Psoas muscle (tissue), 8 donors: ENCODE measurements around the gene NFS1. TPM values are rescaled to one million over a fixed set of nuclear protein-coding genes. Genes with fewer than 3 reads are reported as not detected.
A peak's percentile ranks its signal among the peaks of the same experiment; 100 is the strongest.

Experiments
- ATAC-seq, 4 donors: fragments of 200-7000 bp; cut with Tn5 transposase; one replicate each; pipeline ENCODE4 v1.9.1; 2020; ENCODE audit warnings: moderate library complexity in 3 of 4, mild to moderate bottlenecking in 2 of 4
- DNase-seq, 2 donors: peaks; one replicate each; pipeline ENCODE4 v3.0.0-alpha.2; 2020
- H3K27ac ChIP-seq: fragments of 200-600 bp; one replicate; pipeline ENCODE4 v1.8.0; 2022
- H3K27me3 ChIP-seq, 3 donors: fragments of 200-600 bp in 1 of 3; one replicate each; pipeline versions ENCODE4 v1.6.1 to v1.8.0; 2013 to 2022; ENCODE audit warnings: low read length in 2 of 3, mild to moderate bottlenecking in 2 of 3, moderate library complexity in 1 of 3; ENCODE audit not compliant: insufficient read depth in 3 of 3
- H3K36me3 ChIP-seq, 2 donors: fragments of 200-600 bp in 1 of 2; one replicate each; pipeline versions ENCODE4 v1.6.1 to v1.8.0; 2013 to 2022; ENCODE audit warnings: low read depth in 1 of 2, mild to moderate bottlenecking in 1 of 2, moderate library complexity in 1 of 2; ENCODE audit not compliant: insufficient read depth in 1 of 2
- H3K4me1 ChIP-seq: fragments of 200-600 bp; one replicate; pipeline ENCODE4 v1.8.0; 2022
- H3K4me3 ChIP-seq: fragments of 200-600 bp; one replicate; pipeline ENCODE4 v1.8.0; 2022; ENCODE audit warnings: mild to moderate bottlenecking
- H3K9me3 ChIP-seq: fragments of 200-600 bp; one replicate; pipeline ENCODE4 v1.8.0; 2022
- CTCF ChIP-seq: fragments of 200-600 bp; IDR thresholded peaks from one replicate; pipeline ENCODE4 v1.8.0; 2022; ENCODE audit warnings: antibody characterized with exemption
- WGBS, 3 donors: extraction: QIAGEN DNeasy Blood & Tissue Kit; methylation state at CpG; one replicate each; pipeline versions ENCODE4 v1.1.6 to v1.1.7; 2013; 5-methylcytosine and 5-hydroxymethylcytosine counted together
- intact Hi-C, 2 donors: fragments of 100-400 bp; cut with DNase I; formaldehyde crosslinking; loops; one replicate each; pipeline versions ENCODE4 v1.11.0 to v1.14.2; 2022
- polyA plus RNA-seq, 3 donors: library from polyadenylated mRNA; stranded (reverse); fragments of 200-250 nt; gene quantifications; one replicate each; pipeline ENCODE4 v1.2.3, GENCODE V29; 2013
- total RNA-seq, 4 donors: library from RNA; stranded (reverse); fragmentation: NEBNext Ultra II Directional in 2 of 4; extraction: Animal tissue kit (Norgen Biotek cat#: 25700) in 2 of 4; gene quantifications; one replicate each; pipeline versions ENCODE4 v1.2.1 to v1.2.4, GENCODE V29; 2021 to 2023
- donor health status: healthy with polysubstance abuse.
- donor health status: DM: no; HTN: no; CAD: no; lungs with moderate emphysema.
- donor health status: Bipolar disorder and iron deficiency.
- donor health status: healthy.
- donor health status: DM: yes; HTN: yes; CAD: no.
- donor health status: DM: no; HTN: no; CAD: no.
- donor health status: DM: no; HTN: no; CAD: no.
- donor health status: DM: yes; HTN: yes; CAD: no.

Gene NFS1
- total and polyA plus RNA-seq, 7 donors, result 19.8 to 45.0 (median 35.2) TPM

GRCh38 chr20:35618263-35619131, 80.7 kb downstream of the NFS1 start:
- Histone ChIP-seq H3K4me1 (peaks cover 14% of the 10 kb centered on the region), H3K9me3 (no peaks in the 10 kb centered on the region), H3K36me3 (peaks cover 0 to 17% of the 10 kb centered on the region in 2 donors), H3K27me3 (no peaks in the 10 kb centered on the region), H3K27ac (peak overlapping the region; percentile 36), H3K4me3 (peak overlapping the region; percentile 76)
- WGBS, 3 donors, result 5 to 9% (median 7%) methylated on average over 31 to 35 of the region's 35 CpGs
- no peak for DNase-seq
- no peak for TF ChIP-seq CTCF
- ATAC-seq, result no peak
- intact Hi-C loops, result loop anchor here (5.0 kb wide), 1 partner anchor 44 kb away; the partner anchor contains the start of genes CPNE1 (in 2 of the 2) and RBM12 (in 2 of the 2)

Other genes with a start within 250 kb of the NFS1 start
- 10 to 100 TPM; 17.0 to 19.3 (median 17.6) TPM for gene CEP250, start 243.8 kb downstream of the NFS1 start, total RNA-seq
- gene CEP250, start 243.8 kb downstream of the NFS1 start, polyA plus RNA-seq, result 10 to 100 TPM in 1 of 3 donors, 1 to 10 TPM in 2; 4.2 to 13.2 (median 7.4) TPM
- not detected for gene C20orf173, start 169.7 kb downstream of the NFS1 start, total RNA-seq
- not detected for gene C20orf173, start 169.7 kb downstream of the NFS1 start, polyA plus RNA-seq
- 10 to 100 TPM; 61.7 to 71.6 (median 64.6) TPM for gene ERGIC3, start 157.3 kb downstream of the NFS1 start, total RNA-seq
- gene ERGIC3, start 157.3 kb downstream of the NFS1 start, polyA plus RNA-seq, result 10 to 100 TPM; 67.9 to 83.5 (median 78.1) TPM
- 1 to 10 TPM; 1.1 to 2.1 (median 1.4) TPM for gene SPAG4, start 83.5 kb downstream of the NFS1 start, total RNA-seq
- 1 to 10 TPM in 1 of 3 donors, under 1 TPM in 2; 0.49 to 1.1 (median 0.61) TPM for gene SPAG4, start 83.5 kb downstream of the NFS1 start, polyA plus RNA-seq
- 10 to 100 TPM; 55.9 to 75.4 (median 67.1) TPM for gene CPNE1, start 34.5 kb downstream of the NFS1 start, total RNA-seq
- gene CPNE1, start 34.5 kb downstream of the NFS1 start, polyA plus RNA-seq, result 10 to 100 TPM; 59.5 to 62.1 (median 61.6) TPM
- gene RBM12, start 34.5 kb downstream of the NFS1 start, total RNA-seq, result 10 to 100 TPM; 20.8 to 61.5 (median 45.5) TPM
- gene RBM12, start 34.5 kb downstream of the NFS1 start, polyA plus RNA-seq, result 10 to 100 TPM in 1 of 3 donors, 1 to 10 TPM in 2; 5.3 to 22.5 (median 8.8) TPM
- 100 to 1,000 TPM; 133 to 172 (median 143) TPM for gene ROMO1, start 53 bp upstream of the NFS1 start, total RNA-seq
- gene ROMO1, start 53 bp upstream of the NFS1 start, polyA plus RNA-seq, result 100 to 1,000 TPM; 253 to 379 (median 323) TPM
- 100 to 1,000 TPM in 3 of 4 donors, 10 to 100 TPM in 1; 93.0 to 171 (median 139) TPM for gene RBM39, start 42.9 kb upstream of the NFS1 start, total RNA-seq
- 100 to 1,000 TPM; 115 to 151 (median 123) TPM for gene RBM39, start 42.9 kb upstream of the NFS1 start, polyA plus RNA-seq
- gene PHF20, start 72.7 kb upstream of the NFS1 start, total RNA-seq, result 10 to 100 TPM; 57.7 to 97.9 (median 68.4) TPM
- gene PHF20, start 72.7 kb upstream of the NFS1 start, polyA plus RNA-seq, result 10 to 100 TPM; 32.1 to 95.7 (median 58.6) TPM